ENCODE measurements around the gene MEI4.
"Not testable (repeated sequence)": the region's sequence is repeated elsewhere in the genome, so short reads cannot be mapped to it uniquely, and the experiment has no call there.

MEI4 gene, protein sequence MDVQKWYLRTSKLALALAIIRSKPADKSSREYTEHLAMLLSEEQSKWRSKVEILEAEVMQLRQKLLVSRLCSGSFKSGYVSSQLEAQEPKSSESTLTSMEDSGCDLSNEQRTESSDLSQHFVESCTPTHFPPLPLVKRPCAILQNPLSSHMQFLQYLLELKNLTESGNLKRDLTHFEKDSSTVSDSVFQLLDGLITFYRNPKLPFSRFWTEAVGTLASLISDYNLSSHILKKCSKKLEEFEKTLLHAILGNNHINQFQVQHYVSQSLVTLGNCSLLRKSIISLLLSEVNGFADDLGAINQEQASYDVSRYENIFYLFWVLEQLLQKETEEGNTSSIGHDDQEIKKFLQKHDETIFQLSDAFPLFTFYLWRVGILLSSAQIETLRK

DNA sequence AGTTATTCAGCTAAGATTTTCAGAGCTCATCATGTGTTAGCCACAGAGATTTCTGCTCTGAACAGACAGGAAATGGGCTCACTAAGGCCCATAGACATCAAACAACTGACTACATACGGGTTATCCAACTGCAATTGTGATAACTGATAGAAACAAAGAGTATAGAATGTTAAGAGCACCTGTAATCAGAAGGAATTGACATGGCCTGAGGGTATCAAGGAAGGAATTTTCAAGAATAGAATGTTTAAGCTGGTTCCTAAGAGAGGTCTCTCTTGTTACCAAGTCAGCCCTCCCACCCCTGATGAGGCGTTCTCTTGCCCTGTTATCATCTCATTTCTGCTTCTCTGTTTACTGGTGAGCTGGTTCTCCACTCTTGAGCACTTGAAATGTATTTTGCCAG lies at the start of gene MEI4:
Gene MEI4, plus strand, starts transcription at position 301 of the 400 bp plus-strand sequence. CDS start 37,633 bp downstream, outside the sequence.
- no peak for DNase-seq (ENCODE audit: low spot score)

DNA sequence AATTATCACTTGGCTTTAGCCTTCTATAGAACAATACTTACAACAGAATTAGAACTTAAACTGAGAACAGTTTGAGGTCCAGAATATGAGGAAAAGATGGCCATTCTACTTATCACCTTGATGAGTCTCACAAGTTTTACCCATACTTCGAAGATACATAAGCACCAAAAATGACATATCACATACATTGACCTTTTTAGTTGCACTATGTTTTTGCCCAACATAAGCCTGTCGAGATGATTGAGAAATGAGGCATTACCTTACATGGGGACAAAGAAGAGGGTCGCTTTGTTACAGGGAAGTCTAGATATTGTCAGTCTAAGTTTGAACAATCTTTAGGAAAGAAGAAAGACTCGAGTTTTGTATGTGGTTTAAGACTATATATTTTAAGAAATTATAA lies 48.4 kb upstream of the MEI4 start:
- no peak for DNase-seq (ENCODE audit: low spot score)

DNA sequence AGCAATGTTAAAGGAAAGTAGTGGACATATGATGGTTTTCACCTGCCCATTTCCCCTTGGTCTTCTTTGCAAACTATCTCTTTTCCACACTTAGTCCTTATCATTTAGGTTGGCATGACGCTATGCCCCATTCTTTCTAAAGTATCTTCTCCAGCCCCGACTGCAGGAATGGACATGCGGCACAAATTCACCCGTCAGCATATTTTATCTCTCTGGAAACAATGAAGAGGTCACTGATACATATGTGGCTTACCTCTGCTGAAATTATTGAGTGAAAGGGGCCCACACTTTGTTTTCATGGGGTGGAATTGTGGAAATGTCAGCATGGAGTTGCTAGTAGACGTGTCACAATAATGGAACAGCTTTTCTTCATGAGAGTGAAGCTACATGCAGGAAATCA lies 45.8 kb upstream of the MEI4 start:
- no peak for DNase-seq (ENCODE audit: low spot score)

DNA sequence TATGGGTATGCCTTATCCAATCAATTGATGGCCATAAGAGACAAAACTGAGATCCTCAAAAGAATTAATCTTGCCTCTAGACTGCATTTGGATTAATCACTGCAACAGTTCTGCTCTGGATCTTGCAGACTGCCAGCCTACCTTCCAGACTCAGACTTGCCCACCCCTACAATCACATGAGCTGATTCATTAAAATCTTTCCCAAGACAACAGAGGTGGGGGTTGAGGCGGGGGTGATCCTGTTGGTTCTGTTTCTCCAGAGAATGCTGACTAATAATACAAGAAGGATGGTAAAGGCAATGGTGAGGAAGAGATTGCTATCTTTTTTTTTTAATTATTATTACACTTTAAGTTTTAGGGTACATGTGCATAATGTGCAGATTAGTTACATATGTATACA lies 43.7 kb upstream of the MEI4 start:
- no peak for DNase-seq (ENCODE audit: low spot score)

DNA sequence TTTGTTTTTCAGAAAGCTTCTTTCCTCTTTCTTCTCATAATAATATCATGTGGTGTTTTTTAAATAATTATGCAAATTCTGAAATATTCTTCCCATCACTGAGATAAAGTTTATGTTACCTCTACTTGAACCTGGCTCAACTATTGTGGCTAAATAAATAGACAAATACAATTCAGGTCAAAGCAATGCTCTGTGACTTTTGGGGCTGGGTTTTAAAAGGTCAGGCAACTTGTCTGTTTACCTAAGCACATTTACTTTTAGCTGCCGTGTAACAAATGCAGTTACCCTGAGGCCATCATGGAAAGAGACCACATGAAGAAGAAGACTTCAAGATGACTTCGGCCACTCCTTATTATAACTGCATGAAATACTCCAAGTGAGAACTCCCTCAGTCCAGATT lies 33.7 kb upstream of the MEI4 start:
- DNase-seq (ENCODE audit: low spot score) = no peak

DNA sequence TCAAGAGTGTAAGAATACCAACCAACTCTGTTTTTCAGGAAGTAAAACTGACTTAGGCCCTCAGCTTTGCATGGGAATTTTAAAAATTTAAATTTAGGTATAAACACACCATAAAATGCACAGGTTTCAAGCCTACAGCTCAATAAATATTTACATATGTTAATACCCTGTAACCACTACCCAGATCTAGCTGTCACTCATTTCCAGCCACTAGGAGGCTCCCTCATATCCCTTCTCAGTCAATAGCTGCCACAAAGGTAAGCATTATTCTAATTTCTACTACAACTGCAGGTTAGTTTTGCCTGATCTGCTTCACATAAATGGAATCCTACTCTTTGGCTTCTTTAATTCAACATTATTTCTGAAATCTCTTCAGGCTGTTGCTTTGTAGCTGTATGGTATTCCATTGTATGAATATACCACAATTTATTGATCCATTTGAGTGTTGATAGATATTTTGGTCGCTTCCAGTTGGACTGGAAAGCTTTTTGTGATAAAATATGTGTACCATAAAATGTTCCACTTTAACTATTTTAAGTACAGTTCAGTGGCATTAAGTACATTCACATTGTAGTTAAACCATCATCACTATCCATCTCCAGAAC lies 32.5 kb upstream of the MEI4 start:
- no peak for DNase-seq (ENCODE audit: low spot score)

DNA sequence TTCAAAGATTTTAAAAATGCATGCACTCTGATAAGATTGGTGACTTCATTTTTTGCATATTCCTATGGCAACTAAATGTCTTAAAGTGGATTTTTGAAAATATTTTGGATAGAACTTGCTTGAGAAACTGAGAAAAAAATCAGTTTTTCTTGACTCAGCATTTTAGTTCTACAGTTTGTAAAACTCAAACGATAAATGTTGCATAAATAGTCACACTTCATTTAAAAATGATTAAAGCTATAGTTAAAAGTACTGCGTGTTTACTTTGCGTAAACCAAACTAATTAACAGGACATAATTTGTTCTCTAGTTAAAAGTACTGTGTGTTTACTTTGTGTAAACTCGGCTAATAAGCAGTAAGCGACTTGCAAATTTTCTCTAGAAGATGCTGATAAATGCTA lies 28.3 kb upstream of the MEI4 start:
- DNase-seq (ENCODE audit: low spot score) = no peak

DNA sequence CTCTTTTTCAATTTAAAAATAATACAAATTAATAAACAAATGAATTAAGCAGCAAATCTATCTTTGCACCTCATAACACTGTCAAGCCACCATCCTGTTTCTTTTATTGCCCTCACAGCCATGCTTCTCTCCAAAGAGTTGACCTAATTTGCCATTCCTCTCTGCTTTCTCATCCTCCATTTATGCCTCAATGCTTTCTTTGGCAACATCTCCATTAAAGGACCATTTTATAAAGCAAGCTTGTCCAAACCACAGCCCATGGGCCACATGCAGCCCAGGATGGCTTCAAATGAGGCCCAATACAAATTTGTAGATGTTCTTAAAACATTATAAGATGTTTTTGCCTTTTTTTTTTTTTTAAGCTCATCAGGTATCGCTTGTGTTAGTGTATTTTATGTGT lies 26.4 kb upstream of the MEI4 start:
- DNase-seq (ENCODE audit: low spot score) = no peak

DNA sequence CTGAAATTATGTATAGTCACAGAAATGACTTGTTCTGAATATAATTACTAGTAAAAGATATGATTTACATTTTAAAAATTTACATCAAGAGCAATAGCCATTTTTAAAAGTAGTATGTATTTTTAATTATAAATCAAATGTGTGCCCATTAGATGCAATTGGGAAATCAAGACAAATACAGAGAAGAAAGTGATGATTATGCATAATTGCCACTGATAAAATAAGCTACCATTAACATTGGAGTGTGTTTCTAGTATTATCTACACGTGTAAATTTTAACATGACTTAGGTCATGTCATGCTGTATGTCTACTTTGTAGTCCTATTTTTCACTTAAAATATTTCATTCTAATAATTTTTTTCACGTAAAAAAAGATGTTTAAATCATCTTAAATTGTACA lies 22.8 kb upstream of the MEI4 start:
- DNase-seq (ENCODE audit: low spot score) = no peak

DNA sequence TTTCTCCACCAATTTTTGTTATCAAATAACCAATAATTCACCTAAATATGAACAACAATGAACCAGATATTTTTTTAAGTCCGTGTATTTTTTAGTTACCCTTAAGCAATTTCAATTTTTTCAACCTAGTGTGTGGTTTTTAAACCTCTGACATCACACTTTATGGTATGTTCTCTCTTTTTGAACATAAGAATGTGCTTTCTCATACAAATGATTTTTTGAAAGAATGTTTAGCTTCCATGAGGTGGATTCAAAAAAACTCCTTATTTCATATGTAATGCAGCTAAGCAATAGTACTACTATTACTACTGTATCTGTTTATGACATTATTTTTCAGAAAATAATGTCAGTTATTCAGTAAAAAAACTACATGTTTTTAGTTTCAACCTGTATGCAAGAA lies 19.4 kb upstream of the MEI4 start:
- no peak for DNase-seq (ENCODE audit: low spot score)

DNA sequence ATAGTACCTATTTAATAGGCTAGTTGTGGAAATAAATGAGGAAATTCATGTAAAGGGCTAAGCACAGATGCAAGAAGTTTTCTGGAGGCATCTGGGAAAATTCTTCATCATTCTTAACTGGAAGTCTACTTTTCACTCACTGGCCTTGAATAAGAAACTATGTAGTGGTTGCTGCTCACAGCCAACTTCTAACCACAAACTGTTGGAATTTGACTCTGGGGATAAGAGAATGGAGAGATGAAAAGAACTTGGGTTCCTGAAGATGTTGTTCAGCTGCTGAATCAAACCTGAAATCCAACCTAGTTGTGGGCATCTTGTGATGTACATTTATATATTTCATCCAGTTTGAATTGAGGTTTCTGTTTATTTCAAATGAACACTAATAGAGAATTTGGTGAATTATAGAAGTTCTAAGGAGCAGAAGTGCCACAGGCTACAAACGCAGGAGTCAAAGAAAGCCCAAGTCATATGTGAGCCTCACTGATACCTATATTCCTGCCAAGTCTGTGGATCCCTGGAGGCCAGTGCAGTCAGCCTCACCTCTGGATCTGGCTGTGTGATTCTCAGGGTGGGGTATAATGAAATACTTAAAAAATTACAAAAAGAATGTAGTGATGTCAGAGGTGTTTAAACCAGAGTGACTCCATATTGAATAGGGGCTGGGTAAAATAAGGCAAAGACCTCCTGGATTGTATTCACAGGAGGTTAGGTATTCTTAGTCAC lies 18.7 kb upstream of the MEI4 start:
- no peak for DNase-seq (ENCODE audit: low spot score)

DNA sequence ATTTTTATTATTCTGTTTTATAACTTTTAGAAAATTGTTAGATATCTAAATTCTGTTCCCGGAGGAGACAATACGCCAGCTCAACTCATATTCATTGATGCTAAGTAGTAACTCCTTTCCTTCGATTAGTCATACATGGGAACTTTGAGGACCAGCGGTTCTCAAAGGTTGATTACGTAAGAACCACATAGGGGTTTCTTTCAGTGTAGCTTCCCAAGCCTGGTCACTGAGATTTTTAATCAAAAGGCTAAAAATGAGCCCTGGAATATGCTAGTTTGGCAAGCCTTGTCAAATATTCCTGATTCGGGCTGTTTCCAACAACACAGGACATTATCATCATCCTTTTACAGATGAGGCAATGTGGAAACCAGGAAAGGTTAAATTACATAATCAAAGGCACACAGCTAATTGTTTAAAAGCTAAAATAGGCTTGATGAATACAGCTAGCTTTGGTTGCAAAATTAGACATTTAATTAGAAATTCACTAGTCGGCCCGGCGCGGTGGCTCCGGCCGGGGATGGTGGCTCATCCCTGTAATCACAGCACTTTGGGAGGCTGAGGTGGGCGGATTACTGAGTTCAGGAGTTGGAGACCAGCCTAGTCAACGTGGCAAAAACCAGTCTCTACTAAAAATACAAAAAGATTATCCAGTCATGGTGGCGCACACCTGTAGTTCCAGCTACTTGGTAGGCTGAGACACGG lies 14.6 kb upstream of the MEI4 start:
- no peak for DNase-seq (ENCODE audit: low spot score)

DNA sequence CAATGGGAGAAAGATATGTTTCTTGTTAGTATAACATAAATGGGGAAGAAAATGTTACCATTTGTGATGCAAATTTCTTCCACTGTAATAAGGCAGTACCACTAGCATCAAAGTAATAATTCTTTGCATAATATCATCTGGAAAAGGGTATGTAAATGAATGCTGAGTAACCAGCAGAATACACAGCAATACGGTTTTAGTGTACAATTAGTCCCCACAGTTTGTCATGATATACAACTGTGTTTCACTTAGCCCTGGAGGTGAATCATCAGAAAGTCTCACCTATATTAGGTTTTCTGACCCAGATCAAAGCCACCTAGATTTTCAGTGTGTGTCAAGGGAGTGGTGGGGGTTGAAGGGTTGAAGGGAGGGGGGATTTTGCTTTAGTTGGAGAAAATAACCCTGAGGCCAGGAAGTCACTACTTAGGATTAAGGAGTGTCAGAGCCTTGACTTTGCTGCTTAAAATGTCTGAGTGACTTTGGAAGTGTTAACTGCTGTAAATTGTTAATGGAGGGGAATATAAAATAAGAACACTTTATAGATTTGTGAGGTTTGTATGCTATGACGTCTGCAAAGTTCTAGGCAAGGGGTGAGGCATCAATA lies 8.6 kb upstream of the MEI4 start:
- no peak for DNase-seq (ENCODE audit: low spot score)

DNA sequence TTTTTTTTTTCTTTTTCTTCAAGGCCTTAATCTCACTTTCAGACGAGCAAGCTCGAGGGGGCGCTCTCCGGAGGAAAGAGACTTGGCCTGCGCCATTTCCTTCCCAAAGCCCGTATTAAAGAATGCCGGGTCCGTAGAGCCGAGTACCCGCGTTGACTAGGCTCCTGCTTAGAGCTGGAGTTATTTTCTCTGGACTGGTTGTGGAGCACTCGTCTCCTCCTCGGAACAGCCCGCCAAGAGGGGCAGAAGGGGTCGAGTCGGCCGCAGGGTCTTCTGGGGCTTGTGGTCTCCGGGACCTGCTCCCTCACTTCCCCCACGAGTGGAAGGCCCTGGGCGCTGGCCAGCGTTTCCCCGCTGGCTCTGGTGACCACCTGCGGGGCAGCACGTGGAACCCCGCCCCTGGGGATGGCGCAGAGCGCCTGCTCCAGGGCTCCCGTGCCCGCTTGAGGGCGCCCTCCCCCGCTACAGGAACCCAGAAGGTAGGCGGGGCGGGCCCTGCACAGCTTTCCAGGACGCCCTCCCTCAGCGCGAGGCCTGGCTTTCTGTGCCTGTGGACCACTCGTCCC lies 2.7 kb upstream of the MEI4 start:
- no peak for DNase-seq (ENCODE audit: low spot score)

DNA sequence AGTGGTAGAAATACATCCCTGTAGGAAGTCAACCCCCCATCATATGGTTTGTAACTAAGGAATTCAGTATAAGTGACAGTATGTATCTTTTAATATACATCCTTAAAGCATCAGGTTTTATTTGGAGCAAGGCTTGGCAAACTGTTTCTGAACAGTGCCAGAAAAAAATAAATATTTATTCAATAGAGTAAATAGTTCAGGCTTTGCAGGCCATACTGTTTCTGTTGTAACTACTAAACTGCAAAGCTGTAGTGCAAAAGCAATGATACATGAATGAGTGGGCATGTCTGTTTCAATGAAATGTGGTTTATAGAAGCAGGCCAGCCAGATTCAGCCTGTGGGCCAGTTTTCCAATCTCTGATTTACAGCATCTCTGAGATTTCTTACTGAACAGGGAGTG lies 977 bp downstream of the MEI4 start:
- DNase-seq (ENCODE audit: low spot score) = no peak

DNA sequence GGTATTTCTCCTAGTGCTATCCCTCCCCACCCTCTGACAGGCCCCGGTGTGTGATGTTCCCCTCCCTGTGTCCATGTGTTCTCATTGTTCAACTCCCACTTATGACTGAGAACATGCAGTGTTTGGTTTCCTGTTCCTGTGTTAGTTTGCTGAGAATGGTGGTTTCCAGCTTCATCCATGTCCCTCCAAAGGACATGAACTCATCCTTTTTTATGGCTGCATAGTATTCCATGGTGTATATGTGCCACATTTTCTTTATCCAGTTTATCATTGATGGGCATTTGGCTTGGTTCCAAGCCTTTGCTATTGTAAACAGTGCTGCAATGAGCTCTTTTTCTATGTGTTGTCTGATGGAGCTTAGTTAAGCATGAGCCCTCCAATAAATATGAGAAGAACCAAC lies 2.2 kb downstream of the MEI4 start:
- DNase-seq (ENCODE audit: low spot score) = not testable (repeated sequence)

DNA sequence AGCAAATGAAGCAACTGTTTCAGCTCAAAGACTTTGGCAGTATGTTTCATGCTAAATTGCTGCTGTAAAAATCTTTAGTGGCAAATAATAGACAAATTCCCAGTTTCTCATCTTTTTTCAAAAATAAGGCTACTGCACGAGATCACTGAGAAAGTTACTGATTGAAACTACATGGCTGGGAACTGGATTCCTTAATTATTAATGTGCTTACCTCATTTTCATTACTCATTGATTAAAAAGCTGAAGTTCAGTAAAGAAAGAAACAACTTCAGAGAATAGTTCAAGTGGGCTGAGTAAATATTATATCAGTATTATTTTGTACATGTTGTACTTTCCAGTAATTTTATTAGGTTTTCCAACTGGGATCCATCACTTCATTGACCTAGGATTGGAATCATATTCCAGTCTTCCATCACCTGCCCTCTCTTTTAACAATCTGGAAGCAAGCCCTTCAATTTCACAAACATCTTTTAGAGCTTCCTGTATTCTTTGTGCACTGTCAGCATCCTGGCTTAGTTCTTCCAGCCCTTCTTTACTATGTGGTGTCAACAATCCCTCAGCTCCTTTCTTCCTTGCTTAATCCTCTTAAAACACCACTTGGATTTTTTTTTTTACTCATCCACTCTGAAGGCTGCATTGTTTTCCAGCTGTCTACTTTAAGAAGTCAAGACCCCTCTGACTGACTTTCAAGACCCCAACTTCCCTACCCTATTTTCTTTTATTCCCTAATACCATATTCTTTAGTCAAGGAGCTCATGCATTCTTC lies 4.3 kb downstream of the MEI4 start:
- no peak for DNase-seq (ENCODE audit: low spot score)

DNA sequence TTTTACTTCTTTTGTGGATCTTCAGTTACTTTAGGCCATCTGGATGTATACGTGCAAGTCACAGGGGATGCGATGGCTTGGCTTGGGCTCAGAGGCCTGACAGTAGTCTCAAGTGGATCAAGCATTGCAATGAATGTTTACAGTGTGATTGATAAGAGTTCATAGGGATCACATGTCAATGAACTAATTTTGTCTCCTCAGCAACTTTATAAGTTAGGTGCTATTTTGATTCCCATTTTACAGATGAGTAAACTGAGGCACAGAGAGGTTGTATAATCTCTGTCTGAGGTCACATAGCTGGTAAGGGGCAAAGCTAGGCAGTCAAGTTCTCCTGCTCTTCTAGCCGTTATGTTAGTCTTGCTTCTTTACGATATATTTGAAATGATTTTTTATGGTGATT lies 13.5 kb downstream of the MEI4 start:
- DNase-seq (ENCODE audit: low spot score) = no peak

DNA sequence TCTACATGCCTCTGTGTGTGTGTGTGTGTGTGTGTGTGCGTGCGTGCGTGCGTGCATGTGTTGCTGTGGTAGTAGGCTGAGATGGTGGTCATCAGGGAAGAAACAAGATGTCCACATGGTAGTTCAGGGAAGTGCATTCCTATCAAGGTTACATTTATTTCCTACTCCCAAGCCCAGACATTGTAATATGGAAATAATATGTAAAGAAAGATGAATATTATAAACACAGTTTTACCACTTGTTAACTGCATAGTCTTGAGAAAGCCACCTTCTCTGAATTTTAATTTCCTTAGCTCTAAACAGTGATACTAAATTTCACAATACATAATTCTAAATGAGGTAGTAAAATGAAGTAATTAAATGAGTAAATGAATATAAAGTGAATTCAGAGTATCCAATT lies 14.0 kb downstream of the MEI4 start:
- DNase-seq (ENCODE audit: low spot score) = no peak

DNA sequence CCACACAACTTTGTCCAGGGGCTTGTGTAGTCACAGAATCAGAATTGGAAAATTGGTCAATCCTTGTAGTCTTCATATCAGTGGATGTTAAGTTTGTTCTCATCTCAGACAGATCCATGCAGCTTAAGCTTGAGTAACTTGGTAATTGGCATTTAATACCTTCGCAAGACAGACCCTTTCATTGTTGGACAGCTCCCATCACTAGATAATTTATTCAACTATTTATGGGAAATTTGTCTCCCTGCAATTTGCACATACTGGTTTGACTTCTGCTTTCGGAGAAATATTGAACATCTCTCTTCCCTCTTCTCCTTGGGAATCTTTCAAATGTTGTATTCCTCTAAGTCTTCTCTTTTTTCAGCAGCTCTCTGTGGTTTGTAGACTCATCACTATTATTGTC lies 17.1 kb downstream of the MEI4 start:
- no peak for DNase-seq (ENCODE audit: low spot score)

DNA sequence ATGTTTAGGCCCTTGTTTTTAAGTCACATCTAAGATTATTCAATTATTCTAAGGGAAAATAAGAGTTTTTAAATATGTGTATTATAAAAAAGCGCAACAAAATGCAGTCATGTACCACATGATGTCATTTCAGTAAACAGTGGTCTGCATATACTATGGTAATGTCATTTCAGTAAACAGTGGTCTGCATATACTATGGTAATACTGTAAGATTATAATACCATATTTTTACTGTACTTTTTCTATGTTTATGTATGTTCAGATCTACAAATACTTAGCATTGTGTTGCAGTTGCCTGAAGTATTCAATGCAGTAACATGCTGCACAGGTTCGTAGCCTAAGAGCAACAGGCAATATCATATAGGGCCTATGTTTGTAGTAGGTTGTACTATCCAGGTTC lies 21.4 kb downstream of the MEI4 start:
- DNase-seq (ENCODE audit: low spot score) = no peak

Data from AG08396 (cell line).